Right atrium auricular region (tissue), 2 donors: ENCODE data around the gene TDRD7. TPM values are rescaled to one million over a fixed set of nuclear protein-coding genes. Genes with fewer than 3 reads are reported as not detected.

ENCODE experiments used
- DNase-seq: peaks from one replicate; pipeline ENCODE4 v3.0.0-alpha.2; 2019; ENCODE audit warnings: low spot score
- H3K27ac ChIP-seq, 2 donors: fragments of 200-600 bp; sonication (generic); 1 replicate in 1 of 2; 2 replicates in 1 of 2; pipeline ENCODE4 v1.5.1; 2016 to 2019
- H3K27me3 ChIP-seq, 2 donors: fragments of 200-600 bp; sonication (generic); one replicate each; pipeline versions ENCODE4 v1.5.1 to v1.6.0; 2017 to 2019
- H3K36me3 ChIP-seq: fragments of 200-600 bp; sonication (generic); one replicate; pipeline ENCODE4 v1.5.1; 2016
- H3K4me1 ChIP-seq, 2 donors: fragments of 200-600 bp; sonication (generic); one replicate each; pipeline versions ENCODE4 v1.5.1 to v1.6.0; 2017 to 2019
- H3K4me3 ChIP-seq, 2 donors: fragments of 200-600 bp; sonication (generic); 1 replicate in 1 of 2; 2 replicates in 1 of 2; pipeline ENCODE4 v1.5.1; 2017 to 2019; ENCODE audit warnings: mild to moderate bottlenecking in 1 of 2, moderate library complexity in 1 of 2
- H3K9me3 ChIP-seq, 2 donors: fragments of 200-600 bp; sonication (generic); one replicate each; pipeline ENCODE4 v1.5.1; 2019
- total RNA-seq, 2 donors: library from RNA; depleted of rRNA; stranded (reverse); fragments of >200 nt; gene quantifications; one replicate each; pipeline ENCODE4 v1.1.0, GENCODE V29; 2016
- TF ChIP-seq, protein P1 (sequence below), 2 donors: fragments of 200-600 bp; sonication (generic); IDR thresholded peaks; one replicate each; pipeline ENCODE4 v1.5.1; 2019; ENCODE audit warnings: antibody characterized with exemption in 2 of 2

The TDRD7 gene
- total RNA-seq, 2 donors from 2014 or later: 6.5 to 7.2 TPM

DNA sequence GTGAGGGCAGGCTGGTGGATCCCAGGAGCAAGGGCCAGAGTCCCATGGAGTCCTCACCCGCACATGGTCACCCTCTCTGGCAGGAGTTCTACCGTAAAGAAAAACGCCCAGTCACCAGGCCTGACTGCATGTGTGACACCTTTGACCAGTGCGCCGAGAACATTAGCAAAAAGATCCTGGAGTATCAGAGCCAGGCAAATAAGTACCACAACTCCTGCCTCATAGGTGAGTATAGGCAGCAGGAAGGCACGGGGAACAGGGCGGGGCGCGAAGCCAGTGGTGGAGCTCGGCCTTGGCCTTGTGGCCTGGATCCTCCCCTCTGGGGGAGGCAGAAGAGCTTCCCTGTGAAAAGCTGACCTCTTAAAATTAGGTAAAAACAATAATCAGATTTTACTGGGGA, 45.4 kb upstream of the TDRD7 start:
- Histone ChIP-seq H3K27ac (no peak overlapping the region), H3K9me3 (peaks cover 0 to 13% of the 10 kb centered on the region in 2 donors), H3K36me3 (peaks cover 9% of the 10 kb centered on the region), H3K4me3 (no peak overlapping the region), H3K4me1 (no peaks in the 10 kb centered on the region), H3K27me3 (no peaks in the 10 kb centered on the region)
- DNase-seq: no peak
- TF ChIP-seq, protein P1, sequence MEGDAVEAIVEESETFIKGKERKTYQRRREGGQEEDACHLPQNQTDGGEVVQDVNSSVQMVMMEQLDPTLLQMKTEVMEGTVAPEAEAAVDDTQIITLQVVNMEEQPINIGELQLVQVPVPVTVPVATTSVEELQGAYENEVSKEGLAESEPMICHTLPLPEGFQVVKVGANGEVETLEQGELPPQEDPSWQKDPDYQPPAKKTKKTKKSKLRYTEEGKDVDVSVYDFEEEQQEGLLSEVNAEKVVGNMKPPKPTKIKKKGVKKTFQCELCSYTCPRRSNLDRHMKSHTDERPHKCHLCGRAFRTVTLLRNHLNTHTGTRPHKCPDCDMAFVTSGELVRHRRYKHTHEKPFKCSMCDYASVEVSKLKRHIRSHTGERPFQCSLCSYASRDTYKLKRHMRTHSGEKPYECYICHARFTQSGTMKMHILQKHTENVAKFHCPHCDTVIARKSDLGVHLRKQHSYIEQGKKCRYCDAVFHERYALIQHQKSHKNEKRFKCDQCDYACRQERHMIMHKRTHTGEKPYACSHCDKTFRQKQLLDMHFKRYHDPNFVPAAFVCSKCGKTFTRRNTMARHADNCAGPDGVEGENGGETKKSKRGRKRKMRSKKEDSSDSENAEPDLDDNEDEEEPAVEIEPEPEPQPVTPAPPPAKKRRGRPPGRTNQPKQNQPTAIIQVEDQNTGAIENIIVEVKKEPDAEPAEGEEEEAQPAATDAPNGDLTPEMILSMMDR (IDR thresholded peaks at IDR 0.05): no peak

GRCh38 chr9:97366889-97367288, 45.0 kb upstream of the TDRD7 start:
- no peak overlapping the region for H3K27ac ChIP-seq
- H3K4me1 ChIP-seq: no peaks in the 10 kb centered on the region
- H3K27me3 ChIP-seq: no peaks in the 10 kb centered on the region
- peaks cover 0 to 13% of the 10 kb centered on the region in 2 donors for H3K9me3 ChIP-seq
- TF ChIP-seq, protein P1 (IDR thresholded peaks at IDR 0.05): no peak
- H3K36me3 ChIP-seq: peaks cover 9% of the 10 kb centered on the region
- DNase-seq: no peak
- H3K4me3 ChIP-seq: no peak overlapping the region

GRCh38 chr9:97367729-97368128, 44.2 kb upstream of the TDRD7 start:
- no peak for DNase-seq
- TF ChIP-seq, protein P1 (IDR thresholded peaks at IDR 0.05): no peak
- no peaks in the 10 kb centered on the region for H3K4me1 ChIP-seq
- peaks cover 0 to 13% of the 10 kb centered on the region in 2 donors for H3K9me3 ChIP-seq
- H3K36me3 ChIP-seq: peaks cover 9% of the 10 kb centered on the region
- no peak overlapping the region for H3K4me3 ChIP-seq
- H3K27ac ChIP-seq: no peak overlapping the region
- H3K27me3 ChIP-seq: no peaks in the 10 kb centered on the region

- H3K9me3 ChIP-seq: peaks cover 0 to 13% of the 10 kb centered on the region in 2 donors
- TF ChIP-seq, protein P1 (IDR thresholded peaks at IDR 0.05): no peak
- H3K36me3 ChIP-seq: peaks cover 9% of the 10 kb centered on the region
- no peak overlapping the region for H3K4me3 ChIP-seq
- no peak overlapping the region for H3K27ac ChIP-seq
- no peaks in the 10 kb centered on the region for H3K27me3 ChIP-seq
- DNase-seq: no peak
- H3K4me1 ChIP-seq: no peaks in the 10 kb centered on the region
Observed at GRCh38 chr9:97368964-97369363, 42.9 kb upstream of the TDRD7 start.

DNA sequence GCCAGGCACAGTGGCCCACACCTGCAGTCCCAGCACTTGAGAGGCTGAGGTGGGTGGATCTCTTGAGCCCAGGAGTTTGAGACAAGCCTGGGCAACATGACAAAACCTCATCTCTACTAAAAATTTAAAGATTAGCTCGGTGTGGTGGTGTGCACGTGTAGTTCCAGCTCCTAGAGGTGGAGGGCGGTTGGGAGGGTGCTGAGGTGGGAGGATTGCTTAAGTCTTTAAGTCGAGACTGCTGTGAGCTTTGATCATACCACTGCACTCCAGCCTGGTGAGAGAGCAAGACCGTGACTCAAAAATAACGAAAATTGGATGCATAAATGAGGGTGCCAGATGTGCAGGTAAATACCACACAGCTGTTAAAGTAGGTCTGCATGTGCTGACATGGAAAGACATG, 39.3 kb upstream of the TDRD7 start:
- H3K9me3 ChIP-seq: peaks cover 0 to 13% of the 10 kb centered on the region in 2 donors
- H3K36me3 ChIP-seq: peaks cover 9% of the 10 kb centered on the region
- TF ChIP-seq, protein P1 (IDR thresholded peaks at IDR 0.05): no peak
- no peak for DNase-seq
- H3K27ac ChIP-seq: no peak overlapping the region
- no peaks in the 10 kb centered on the region for H3K4me1 ChIP-seq
- H3K4me3 ChIP-seq: no peak overlapping the region
- no peaks in the 10 kb centered on the region for H3K27me3 ChIP-seq

GRCh38 chr9:97373331-97373730, 38.6 kb upstream of the TDRD7 start:
- H3K4me1 ChIP-seq: no peaks in the 10 kb centered on the region
- H3K27me3 ChIP-seq: no peaks in the 10 kb centered on the region
- DNase-seq: no peak
- H3K9me3 ChIP-seq: peaks cover 0 to 11% of the 10 kb centered on the region in 2 donors
- TF ChIP-seq, protein P1 (IDR thresholded peaks at IDR 0.05): no peak
- no peak overlapping the region for H3K4me3 ChIP-seq
- H3K27ac ChIP-seq: no peak overlapping the region
- peaks cover 9% of the 10 kb centered on the region for H3K36me3 ChIP-seq
